Measurements from ENCODE around the gene DGKD. TPM values are rescaled to one million over a fixed set of nuclear protein-coding genes. Genes with fewer than 3 reads are reported as not detected.

The DGKD gene
- total RNA-seq, 1 experiment from 2014 or later: 52.0 TPM

DNA sequence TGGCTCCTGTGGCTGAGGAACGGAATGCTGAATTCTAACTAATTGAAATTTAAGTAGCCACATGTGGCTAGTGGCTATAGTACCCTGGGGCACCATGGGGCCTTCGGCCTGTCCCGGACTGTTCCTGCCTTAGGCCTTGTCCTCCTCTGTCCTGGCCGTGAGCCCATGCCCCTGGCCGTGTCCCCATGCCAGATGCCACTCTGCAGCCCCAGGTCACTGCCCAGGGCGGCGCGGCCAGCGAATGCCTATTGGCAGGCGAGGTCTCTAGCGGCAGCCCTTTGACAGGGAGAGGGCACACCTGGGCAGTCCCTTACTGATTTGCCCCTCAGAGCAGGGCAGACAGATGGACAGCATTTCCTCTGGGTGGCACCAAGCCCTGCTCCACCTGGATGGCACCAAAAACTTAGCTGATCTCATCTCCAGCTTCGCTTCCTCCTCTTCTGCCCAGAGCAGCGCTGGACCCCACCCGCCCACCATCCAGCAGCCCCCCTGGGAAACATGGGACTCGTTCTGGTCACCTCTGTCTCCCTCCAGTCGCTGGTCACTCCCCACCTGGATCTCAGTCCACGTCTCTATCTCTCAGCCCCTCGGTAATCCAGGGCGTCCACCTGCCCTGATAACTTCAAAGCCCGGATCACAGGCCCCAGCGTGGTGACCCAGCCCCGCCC lies 1.1 kb upstream of the DGKD start:
- H3K4me1 ChIP-seq (ENCODE audit: control insufficient read depth in 1 of 2, insufficient read depth in 2 of 2, low read length in 2 of 2): peaks cover 37 to 65% of the 10 kb centered on the region in 2 experiments
- H3K4me2 ChIP-seq (ENCODE audit: low read length): peak overlapping the region; percentile 96
- CTCF ChIA-PET: interaction anchor here (0.8 to 1.0 kb wide), 2 partner anchors 10 to 22 kb away, joined by 3 to 6 read pairs; no protein-coding TSS in a partner anchor
- peak overlapping the region; percentile 80 for H3K27ac ChIP-seq (ENCODE audit: low read depth, low read length)
- POLR2A ChIA-PET: no interaction called here
- H3K9ac ChIP-seq (ENCODE audit: low read length): peak overlapping the region; percentile 67
- peak overlapping the region; percentile 45 to 59 for H3K4me3 ChIP-seq (replicated peaks in 1 of 2; ENCODE audit: low read depth in 1 of 2, low read length in 2 of 2)
- no peaks in the 10 kb centered on the region for H3K27me3 ChIP-seq (ENCODE audit: insufficient read depth, low read length)
- no peaks in the 10 kb centered on the region; a peak in 1 of 4 replicates for H3K36me3 ChIP-seq (ENCODE audit: control insufficient read depth in 1 of 2, insufficient read depth in 2 of 2, low read length in 2 of 2)
- intact Hi-C loops (cut with micrococcal nuclease): loop anchor here (5.0 kb wide), 1 partner anchor 101 kb away; the partner anchor contains the start of gene ATG16L1
- H3K9me3 ChIP-seq (ENCODE audit: control insufficient read depth in 1 of 2, insufficient read depth in 1 of 2, low read depth in 1 of 2, low read length in 2 of 2): no peaks in the 10 kb centered on the region
- H3K9me2 ChIP-seq (ENCODE audit: insufficient read depth): no peaks in the 10 kb centered on the region
- peak overlapping the region; percentile 91 for H2AFZ ChIP-seq (ENCODE audit: low read depth, low read length, poor library complexity, severe bottlenecking)
- RAD21 ChIA-PET (ENCODE audit: low non-redundant PET in 1 of 2, low total read pairs in 2 of 2, uncharacterized antibody in 2 of 2, unreplicated experiment in 2 of 2): interaction anchor here in 1 of 2 experiments (0.5 kb wide), 1 partner anchor 24 kb away, joined by 4 read pairs; no protein-coding TSS in a partner anchor
- peaks cover 34% of the 10 kb centered on the region for H3K79me2 ChIP-seq (ENCODE audit: insufficient read depth, low read length)
- no peaks in the 10 kb centered on the region; the same call in 1 of the 2 replicates for H4K20me1 ChIP-seq (ENCODE audit: insufficient read depth)
- ATAC-seq (peak; percentile 0; the same call in 1 of the 2 replicates), DNase-seq (ENCODE audit: low read depth, low spot score) (no peak)
- TF ChIP-seq TCF7L2 (IDR thresholded peaks at IDR 0.05; ENCODE audit: borderline replicate concordance, extremely low read depth, insufficient read depth, insufficient read length): peak; percentile 94
- TF ChIP-seq, protein P1, sequence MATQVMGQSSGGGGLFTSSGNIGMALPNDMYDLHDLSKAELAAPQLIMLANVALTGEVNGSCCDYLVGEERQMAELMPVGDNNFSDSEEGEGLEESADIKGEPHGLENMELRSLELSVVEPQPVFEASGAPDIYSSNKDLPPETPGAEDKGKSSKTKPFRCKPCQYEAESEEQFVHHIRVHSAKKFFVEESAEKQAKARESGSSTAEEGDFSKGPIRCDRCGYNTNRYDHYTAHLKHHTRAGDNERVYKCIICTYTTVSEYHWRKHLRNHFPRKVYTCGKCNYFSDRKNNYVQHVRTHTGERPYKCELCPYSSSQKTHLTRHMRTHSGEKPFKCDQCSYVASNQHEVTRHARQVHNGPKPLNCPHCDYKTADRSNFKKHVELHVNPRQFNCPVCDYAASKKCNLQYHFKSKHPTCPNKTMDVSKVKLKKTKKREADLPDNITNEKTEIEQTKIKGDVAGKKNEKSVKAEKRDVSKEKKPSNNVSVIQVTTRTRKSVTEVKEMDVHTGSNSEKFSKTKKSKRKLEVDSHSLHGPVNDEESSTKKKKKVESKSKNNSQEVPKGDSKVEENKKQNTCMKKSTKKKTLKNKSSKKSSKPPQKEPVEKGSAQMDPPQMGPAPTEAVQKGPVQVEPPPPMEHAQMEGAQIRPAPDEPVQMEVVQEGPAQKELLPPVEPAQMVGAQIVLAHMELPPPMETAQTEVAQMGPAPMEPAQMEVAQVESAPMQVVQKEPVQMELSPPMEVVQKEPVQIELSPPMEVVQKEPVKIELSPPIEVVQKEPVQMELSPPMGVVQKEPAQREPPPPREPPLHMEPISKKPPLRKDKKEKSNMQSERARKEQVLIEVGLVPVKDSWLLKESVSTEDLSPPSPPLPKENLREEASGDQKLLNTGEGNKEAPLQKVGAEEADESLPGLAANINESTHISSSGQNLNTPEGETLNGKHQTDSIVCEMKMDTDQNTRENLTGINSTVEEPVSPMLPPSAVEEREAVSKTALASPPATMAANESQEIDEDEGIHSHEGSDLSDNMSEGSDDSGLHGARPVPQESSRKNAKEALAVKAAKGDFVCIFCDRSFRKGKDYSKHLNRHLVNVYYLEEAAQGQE (IDR thresholded peaks at IDR 0.05; ENCODE audit: low read depth): no peak
- BruUV-seq (replicated peaks): no TSS peak
